HAP-1 (cell line): Measurements from ENCODE around the gene TNRC6C.
"Not testable (repeated sequence)": the region's sequence is repeated elsewhere in the genome, so short reads cannot be mapped to it uniquely, and the experiment has no call there.

ENCODE experiments used
- DNase-seq, 2 experiments: peaks; one replicate each; pipeline ENCODE4 v3.0.0-alpha.2; 2016 to 2020; ENCODE audit warnings: low spot score in 2 of 2
- H3K27me3 ChIP-seq: fragments of 250-450 bp; sonication (Bioruptor Pico); 2 replicates; pipeline ENCODE4 v1.5.1; 2020; ENCODE audit warnings: low read depth, mild to moderate bottlenecking, moderate library complexity
- H3K36me3 ChIP-seq: fragments of 250-450 bp; sonication (Bioruptor Pico); replicated peaks from 2 replicates; pipeline ENCODE4 v1.5.1; 2020; ENCODE audit warnings: mild to moderate bottlenecking
- H3K4me1 ChIP-seq: fragments of 250-450 bp; sonication (Bioruptor Pico); 2 replicates; pipeline ENCODE4 v1.5.1; 2020; ENCODE audit warnings: mild to moderate bottlenecking
- H3K4me3 ChIP-seq: fragments of 250-450 bp; sonication (Bioruptor Pico); 2 replicates; pipeline ENCODE4 v1.5.1; 2020; ENCODE audit warnings: mild to moderate bottlenecking, moderate library complexity
- H3K9me3 ChIP-seq: fragments of 250-450 bp; sonication (Bioruptor Pico); 2 replicates; pipeline ENCODE4 v1.5.1; 2020; ENCODE audit warnings: mild to moderate bottlenecking, moderate library complexity
- in situ Hi-C: fragments of 300-500 bp; cut with MboI; formaldehyde crosslinking; loops from 3 replicates; pipeline ENCODE4 v1.14.3; 2020; ENCODE audit warnings: low sequenced_read_pairs, inconsistent platforms, mixed read lengths

Gene TNRC6C

DNA sequence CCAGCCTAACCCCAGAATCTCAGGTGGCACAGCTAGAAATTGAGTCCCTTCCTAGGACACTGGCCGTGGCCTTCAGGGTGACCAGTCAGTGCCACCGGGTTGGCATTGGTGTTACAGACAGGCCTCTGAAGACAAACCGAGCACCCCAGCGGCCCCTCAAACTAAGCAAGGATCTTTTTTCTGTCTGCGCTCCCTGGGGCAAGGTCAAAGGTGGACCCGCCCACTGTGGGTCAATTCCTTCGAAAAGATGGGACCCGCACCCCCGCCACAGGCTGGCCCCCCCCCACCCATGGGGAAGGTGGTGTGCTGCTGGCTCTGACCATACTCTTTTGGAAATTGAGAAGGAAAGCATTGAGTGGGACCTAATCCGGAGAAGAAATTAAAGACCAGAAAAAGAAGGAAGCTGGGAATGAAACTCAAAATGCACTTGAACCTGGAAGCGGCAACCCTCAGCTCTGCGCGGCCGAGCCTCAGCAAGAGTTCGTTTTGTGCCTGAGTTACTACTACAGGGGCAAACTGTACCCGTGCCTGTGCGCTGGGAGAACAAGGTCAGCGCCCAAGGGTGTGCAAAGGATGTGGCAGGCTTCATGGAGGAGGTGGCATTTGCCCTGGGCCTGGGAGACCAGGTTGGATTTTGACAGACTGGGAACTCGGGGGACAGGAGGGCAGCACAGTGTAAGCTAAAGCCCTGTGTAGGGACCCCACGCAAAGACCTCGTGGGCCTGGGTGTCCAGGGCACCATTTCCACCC is 149.6 kb downstream of the TNRC6C start:
- no peaks in the 10 kb centered on the region for H3K27me3 ChIP-seq
- H3K4me3 ChIP-seq = no peak overlapping the region
- no peaks in the 10 kb centered on the region for H3K9me3 ChIP-seq
- H3K36me3 ChIP-seq = peaks cover 5% of the 10 kb centered on the region; the same call in 1 of the 2 replicates
- in situ Hi-C loops = loop anchor here (25.0 kb wide), 1 partner anchor 604 kb away; no protein-coding TSS in a partner anchor
- H3K4me1 ChIP-seq = peaks cover 8% of the 10 kb centered on the region
- DNase-seq = no peak

DNA sequence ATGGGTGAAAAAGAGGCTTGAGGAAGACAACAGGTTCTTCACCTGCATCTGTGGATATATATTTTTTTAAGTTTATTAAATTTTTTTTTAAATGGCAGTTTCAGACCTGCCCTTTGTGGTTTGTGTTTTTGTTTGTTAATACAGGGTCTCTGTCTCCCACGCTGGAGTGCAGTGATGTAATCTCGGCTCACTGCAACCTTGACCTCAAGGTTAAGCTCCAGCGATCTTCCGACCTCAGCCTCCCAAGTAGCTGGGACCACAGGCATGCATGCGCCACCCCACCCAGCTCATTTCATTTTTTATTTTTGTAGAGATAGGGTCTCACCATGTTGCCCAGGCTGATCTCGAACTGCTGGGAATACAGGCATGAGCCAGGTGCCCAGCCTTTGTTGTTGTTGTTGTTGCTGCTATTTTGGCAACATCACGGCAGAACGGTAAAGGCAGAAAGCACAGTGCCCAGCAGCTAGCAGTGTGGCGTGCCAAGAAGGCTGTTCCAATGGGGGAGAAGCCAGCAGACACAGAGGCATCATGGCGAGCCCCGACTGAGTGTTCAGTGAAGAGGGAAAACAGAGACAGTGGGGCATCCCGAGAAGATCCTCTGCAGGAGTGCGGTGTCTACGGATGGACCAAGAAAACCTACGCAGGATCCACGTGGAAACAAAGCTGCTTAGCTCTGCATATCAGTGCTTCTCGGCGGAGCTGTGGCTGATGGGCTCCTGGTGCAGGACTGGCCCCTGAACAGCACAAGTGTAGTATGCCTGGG is 150.4 kb downstream of the TNRC6C start:
- Histone ChIP-seq H3K36me3 (peaks cover under 1% of the 10 kb centered on the region; the same call in 1 of the 2 replicates), H3K9me3 (no peaks in the 10 kb centered on the region), H3K4me1 (peaks cover 8% of the 10 kb centered on the region), H3K4me3 (no peak overlapping the region), H3K27me3 (no peaks in the 10 kb centered on the region)
- no peak for DNase-seq
- in situ Hi-C loops = loop anchor here (25.0 kb wide), 1 partner anchor 603 kb away; no protein-coding TSS in a partner anchor

DNA sequence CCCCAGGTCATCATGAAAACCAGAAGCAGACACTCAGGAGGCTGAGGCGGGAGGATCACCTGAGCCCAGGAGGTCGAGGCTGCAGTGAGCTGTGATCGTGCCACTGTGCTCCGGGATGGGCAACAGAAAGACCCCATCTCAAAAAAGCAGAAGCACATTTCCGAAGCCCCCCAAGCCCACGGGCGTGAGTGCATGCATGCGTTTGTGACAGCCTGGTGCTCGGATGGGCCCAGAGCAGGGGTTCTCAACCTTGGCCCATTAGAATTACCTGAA is 150.9 kb downstream of the TNRC6C start:
- no peak for DNase-seq
- Histone ChIP-seq H3K36me3 (no peaks in the 10 kb centered on the region), H3K27me3 (no peaks in the 10 kb centered on the region), H3K9me3 (no peaks in the 10 kb centered on the region), H3K4me3 (no peak overlapping the region), H3K4me1 (peaks cover 8% of the 10 kb centered on the region)
- in situ Hi-C loops = loop anchor here (25.0 kb wide), 1 partner anchor 603 kb away; no protein-coding TSS in a partner anchor

DNA sequence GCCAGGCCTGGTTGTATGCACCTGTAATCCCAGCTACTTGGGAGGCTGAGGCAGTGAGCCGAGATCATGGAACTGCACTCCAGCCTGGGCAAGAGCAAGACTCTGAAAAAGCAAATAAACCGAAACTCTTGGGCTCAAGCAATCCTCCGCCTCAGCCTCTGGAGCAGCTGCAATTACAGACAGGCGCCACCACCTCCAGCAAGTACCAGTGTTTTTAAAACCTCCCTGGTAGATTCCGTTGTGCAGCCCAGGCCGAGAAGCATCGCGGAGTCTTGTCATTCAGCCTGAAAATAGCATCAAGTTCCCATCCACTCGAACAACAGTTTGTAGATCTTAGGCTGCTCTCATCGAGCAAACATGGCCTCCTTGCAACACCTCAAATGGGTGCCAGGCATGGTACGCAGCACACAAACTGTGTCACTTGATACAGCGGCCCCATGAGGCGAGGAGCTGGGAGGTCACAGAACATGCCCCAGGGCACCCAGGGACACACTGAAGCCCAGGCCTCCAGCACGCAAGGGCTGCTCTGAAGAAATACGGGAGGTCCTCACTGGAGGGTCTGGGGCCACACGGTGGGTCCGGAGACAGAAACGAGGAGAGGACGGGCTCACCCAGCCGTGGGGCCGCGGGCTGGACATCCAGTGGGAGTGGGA is 152.0 kb downstream of the TNRC6C start:
- no peak for DNase-seq
- Histone ChIP-seq H3K4me3 (no peak overlapping the region), H3K9me3 (no peaks in the 10 kb centered on the region), H3K4me1 (peaks cover 3% of the 10 kb centered on the region), H3K36me3 (no peaks in the 10 kb centered on the region), H3K27me3 (no peaks in the 10 kb centered on the region)
- in situ Hi-C loops = loop anchor here (25.0 kb wide), 1 partner anchor 602 kb away; no protein-coding TSS in a partner anchor

DNA sequence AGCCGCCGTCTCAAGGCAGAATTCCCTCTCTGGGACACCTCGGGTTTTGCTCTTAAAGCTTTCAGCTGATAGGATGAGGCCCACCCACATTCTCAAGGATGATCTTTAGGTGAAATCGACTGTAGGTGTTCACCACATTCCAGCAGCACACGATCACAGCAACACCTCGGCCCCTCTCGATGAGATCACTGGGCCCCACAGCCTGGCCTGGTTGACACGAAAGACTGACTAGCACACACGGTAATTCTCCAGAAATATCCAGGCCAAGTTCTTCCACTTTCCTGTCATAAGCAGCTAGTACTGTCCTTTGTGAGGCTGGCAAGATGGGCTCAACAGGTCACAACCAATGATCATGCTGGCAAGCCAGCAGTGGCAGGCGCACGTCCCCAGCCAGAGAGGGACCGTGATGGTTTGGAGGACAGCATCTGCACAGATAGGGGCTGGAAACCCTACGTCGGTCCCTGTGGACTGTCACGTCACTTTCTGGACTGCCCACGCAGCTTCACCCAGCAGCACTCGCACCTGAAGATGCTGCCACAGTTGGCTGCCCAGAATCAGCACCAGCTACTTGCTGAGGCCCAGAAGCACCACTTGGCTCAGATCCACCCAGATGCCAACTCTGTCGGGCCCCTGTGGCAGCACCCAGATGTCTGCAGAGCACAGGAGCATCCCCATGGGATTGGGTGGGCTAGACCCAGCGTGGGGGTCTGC is 152.7 kb downstream of the TNRC6C start:
- H3K4me3 ChIP-seq = no peak overlapping the region
- H3K4me1 ChIP-seq = peaks cover 2% of the 10 kb centered on the region
- H3K9me3 ChIP-seq = no peaks in the 10 kb centered on the region
- no peak for DNase-seq
- no peaks in the 10 kb centered on the region for H3K36me3 ChIP-seq
- in situ Hi-C loops = loop anchor here (25.0 kb wide), 1 partner anchor 601 kb away; no protein-coding TSS in a partner anchor
- H3K27me3 ChIP-seq = no peaks in the 10 kb centered on the region

DNA sequence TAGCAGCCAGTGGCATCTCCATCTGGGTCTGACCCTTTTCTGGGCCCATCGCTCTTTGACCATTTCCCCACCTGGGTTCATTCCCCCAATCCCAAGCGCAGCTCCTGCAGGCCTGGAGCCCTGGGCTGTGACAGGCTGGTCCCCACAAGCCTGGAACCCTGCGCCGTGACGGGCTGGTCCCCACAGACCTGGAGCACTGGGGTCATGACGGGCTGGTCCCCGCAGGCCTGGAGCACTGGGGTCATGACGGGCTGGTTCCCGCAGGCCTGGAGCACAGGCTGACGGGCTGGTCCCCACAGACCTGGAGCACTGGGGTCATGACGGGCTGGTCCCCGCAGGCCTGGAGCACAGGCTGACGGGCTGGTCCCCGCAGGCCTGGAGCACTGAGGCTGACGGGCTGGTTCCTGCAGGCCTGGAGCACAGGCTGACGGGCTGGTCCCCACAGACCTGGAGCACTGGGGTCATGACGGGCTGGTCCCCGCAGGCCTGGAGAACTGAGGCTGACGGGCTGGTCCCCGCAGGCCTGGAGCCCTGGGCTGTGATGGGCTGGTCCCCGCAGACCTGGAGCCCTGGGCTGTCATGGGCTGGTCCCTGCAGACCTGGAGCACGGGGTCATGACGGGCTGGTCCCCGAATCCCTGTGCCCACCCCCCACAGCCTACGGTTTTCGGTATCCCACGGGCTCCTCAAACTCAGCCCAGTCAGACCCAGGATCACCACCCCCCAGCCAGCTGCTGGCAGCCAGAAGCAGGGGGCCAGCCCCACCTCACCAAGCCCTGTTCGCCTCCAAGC is 153.4 kb downstream of the TNRC6C start:
- H3K36me3 ChIP-seq = no peaks in the 10 kb centered on the region
- in situ Hi-C loops = loop anchor here (25.0 kb wide), 1 partner anchor 600 kb away; no protein-coding TSS in a partner anchor
- DNase-seq = no peak

DNA sequence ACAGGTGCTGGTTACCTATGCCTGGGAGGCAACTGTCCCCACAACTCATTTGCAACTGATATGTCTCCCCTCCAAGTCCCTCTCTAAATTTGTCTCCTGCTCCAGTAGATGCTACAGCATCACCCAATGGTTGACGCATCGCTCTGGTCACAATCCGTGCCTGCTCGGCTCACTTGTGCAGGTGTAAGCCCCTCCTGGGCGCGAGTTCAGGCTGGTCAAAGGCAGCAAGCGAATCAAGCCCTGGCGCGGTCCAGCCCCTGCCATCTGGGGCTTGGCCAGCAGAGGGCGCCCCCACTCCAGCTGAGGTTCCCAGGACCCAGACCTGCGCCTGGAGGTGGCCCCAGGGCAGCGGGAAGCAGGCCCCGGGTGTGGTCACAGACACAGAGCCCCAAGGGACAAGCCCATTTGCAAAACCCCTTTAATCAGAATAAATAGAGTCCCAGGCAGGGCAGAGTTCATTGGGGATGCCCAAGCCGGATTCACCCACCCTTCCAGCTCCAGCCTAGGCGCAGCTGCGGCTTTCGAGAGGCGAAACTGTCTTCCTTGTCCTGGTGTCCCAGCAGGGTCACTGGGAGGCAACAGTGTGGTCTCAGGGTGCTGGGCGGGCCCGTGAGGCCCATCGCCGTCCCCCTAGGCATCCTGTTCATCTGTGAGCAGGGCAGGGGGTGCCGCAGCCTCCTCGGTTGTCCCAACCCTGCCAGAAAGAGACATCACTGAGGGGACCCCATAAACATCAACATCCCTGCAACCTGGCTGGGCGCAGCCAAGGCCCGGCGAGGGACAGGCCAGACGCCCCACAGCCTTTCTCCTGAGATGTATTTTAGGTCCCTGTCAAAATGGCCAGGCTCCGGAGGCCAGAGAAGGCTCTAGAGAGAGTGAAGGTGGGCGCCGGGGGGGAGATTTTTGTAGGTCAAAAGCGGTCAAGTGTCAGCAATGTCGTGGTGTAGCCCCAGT is 154.3 kb downstream of the TNRC6C start:
- no peaks in the 10 kb centered on the region for H3K36me3 ChIP-seq
- H3K4me1 ChIP-seq = peaks cover 2% of the 10 kb centered on the region
- H3K27me3 ChIP-seq = no peaks in the 10 kb centered on the region

More for the DNA sequence above, 153.4 kb downstream of the TNRC6C start:
- peaks cover 2% of the 10 kb centered on the region for H3K4me1 ChIP-seq
- no peaks in the 10 kb centered on the region for H3K27me3 ChIP-seq
- H3K9me3 ChIP-seq = no peaks in the 10 kb centered on the region
- H3K4me3 ChIP-seq = no peak overlapping the region

DNA sequence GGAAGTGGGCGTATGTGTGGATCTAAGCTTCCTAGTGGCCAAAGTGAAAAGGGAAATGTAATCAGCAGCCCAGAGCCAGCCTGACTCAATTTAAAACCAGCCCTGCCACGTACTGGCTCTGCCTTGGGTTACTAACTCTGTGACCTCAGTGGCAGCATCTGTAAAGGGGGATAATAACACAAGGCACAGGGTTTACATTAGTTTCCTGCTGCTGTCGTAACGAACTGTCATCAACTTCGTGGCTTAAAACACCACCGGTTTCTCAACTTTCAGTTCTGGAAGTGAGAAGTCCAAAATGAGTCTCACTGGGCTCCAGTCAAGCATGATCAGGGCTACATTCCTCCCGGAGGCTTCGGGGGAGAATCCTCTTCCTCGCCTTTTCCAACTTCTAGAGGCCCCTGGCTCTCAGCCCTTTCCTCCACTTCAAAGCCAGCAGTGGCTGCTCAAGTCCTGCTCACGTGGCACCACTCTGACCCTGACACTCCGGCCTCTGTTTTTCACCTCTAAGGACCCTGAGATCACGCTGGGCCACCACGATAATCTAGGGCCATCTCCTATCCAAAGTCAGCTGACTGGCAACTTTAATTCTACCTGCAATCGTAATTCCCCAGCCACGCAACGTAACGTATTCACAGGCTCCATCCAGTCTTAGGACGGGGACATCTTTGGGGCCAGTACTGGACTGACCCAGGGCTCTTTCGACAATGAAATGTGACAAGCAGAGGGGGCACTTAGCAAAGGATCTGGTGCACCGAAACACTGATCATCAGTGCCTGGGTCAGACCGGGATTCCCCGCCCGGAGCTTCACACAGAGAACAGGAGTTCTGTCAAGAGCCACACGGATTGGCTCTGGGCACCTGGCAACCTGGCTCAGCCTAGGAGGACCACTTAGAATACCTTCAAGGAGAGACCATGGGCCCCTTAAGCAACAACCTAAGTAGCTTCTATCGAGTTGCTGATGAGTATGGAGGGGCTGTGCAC is 155.6 kb downstream of the TNRC6C start:
- no peak for DNase-seq
- in situ Hi-C loops = loop anchor here (25.0 kb wide), 1 partner anchor 598 kb away; no protein-coding TSS in a partner anchor
- Histone ChIP-seq H3K4me3 (no peak overlapping the region), H3K4me1 (peaks cover 2% of the 10 kb centered on the region), H3K9me3 (no peaks in the 10 kb centered on the region), H3K27me3 (no peaks in the 10 kb centered on the region), H3K36me3 (no peaks in the 10 kb centered on the region)

More for the DNA sequence above, 154.3 kb downstream of the TNRC6C start:
- DNase-seq = peak; percentile 37 to 91
- in situ Hi-C loops = loop anchor here (25.0 kb wide), 1 partner anchor 600 kb away; no protein-coding TSS in a partner anchor
- Histone ChIP-seq H3K4me3 (no peak overlapping the region), H3K9me3 (no peaks in the 10 kb centered on the region)

DNA sequence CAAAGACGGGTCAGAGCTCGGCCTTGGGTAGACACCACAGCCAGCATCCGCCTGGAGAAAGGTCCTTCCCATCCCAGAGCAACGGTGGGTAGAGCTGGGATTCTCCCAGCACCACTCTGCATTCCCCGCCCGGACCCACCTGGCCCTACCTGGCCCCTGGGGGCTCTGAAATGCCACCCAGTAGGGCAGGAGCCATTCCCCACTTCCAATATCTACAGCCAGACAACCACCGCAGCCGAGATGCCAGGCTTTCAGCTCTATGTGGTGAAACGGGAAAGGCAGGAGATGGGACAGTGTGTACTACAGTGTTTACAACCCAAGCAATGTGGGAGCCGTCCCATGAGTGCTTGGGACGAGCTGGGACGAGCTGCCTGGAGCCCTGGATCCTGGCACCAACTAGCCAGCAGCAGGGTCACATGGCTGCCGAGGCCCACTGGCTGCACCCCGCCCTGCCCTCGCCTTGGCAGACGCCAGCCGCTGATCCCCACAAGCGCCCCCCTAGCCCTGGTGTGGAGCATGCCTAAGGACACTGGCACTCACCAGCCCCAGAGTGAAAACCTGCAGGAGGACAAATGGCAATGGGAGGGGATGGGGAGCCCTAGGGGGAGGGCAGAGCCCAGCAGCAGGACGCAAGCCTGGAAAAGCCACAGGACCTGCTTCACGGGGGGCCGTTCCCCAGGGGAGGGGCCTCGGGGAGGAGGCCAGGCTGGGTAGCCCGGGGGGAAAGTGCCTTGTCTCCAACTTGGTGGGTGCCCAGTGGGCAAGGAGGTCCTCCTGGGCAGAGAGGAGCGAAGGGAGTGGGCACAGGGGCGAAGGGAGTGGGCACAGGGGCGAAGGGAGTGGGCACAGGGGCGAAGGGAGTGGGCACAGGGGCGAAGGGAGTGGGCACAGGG is 156.6 kb downstream of the TNRC6C start:
- H3K9me3 ChIP-seq = no peaks in the 10 kb centered on the region
- H3K36me3 ChIP-seq = no peaks in the 10 kb centered on the region
- no peak overlapping the region for H3K4me3 ChIP-seq
- in situ Hi-C loops = loop anchor here (25.0 kb wide), 1 partner anchor 597 kb away; no protein-coding TSS in a partner anchor
- peaks cover 2% of the 10 kb centered on the region for H3K4me1 ChIP-seq
- no peak for DNase-seq
- H3K27me3 ChIP-seq = no peaks in the 10 kb centered on the region

DNA sequence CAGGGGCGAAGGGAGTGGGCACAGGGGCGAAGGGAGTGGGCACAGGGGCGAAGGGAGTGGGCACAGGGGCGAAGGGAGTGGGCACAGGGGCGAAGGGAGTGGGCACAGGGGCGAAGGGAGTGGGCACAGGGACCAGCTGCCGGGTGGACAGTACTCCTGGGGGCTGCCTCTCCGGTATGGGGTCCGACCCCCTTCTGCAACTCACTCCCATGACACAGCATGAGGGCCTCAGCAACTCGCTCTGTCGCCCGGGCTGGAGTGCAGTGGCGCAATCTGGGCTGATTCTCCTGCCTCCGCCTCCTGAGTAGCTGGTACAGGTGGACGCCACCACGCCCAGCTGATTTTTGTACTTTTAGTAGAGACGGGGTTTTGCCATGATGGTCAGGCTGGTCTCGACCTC is 157.3 kb downstream of the TNRC6C start:
- not testable (repeated sequence) for H3K9me3 ChIP-seq, DNase-seq, H3K27me3 ChIP-seq, H3K4me1 ChIP-seq, H3K36me3 ChIP-seq, H3K4me3 ChIP-seq
- in situ Hi-C loops = loop anchor here (25.0 kb wide), 1 partner anchor 596 kb away; no protein-coding TSS in a partner anchor
